ENCODE results near the gene PPM1N. TPM values are rescaled to one million over a fixed set of nuclear protein-coding genes. Genes with fewer than 3 reads are reported as not detected.

PPM1N gene
- total RNA-seq, 1 experiment from 2014 or later: 2.5 TPM

DNA sequence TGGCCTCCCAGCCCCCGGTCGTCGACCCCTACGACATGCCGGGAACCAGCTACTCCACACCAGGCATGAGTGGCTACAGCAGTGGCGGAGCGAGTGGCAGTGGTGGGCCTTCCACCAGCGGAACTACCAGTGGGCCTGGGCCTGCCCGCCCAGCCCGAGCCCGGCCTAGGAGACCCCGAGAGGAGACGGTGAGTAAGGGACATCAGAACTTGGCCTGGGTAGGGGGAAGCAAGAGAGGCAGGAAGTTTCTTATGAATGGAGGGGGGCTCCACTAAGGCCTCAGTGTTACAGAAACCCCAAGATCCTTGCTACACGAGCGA, 27.5 kb upstream of the PPM1N start:
- ChIA-PET CTCF (no interaction called here), POLR2A (ENCODE audit: unreplicated experiment) (no interaction called here)
- ATAC-seq (no peak), DNase-seq (no peak)
- Histone ChIP-seq H3K79me2 (ENCODE audit: low read length) (peaks cover 16% of the 10 kb centered on the region), H3K4me2 (ENCODE audit: low read length) (peak overlapping the region; percentile 97), H3K9me3 (ENCODE audit: low read length) (no peaks in the 10 kb centered on the region), H3K27me3 (ENCODE audit: low read length) (no peaks in the 10 kb centered on the region), H3K27ac (ENCODE audit: low read length) (peak overlapping the region; percentile 46), H3K9me2 (replicated peaks; ENCODE audit: low read length) (no peaks in the 10 kb centered on the region), H3K4me3 (ENCODE audit: low read length) (peak overlapping the region; percentile 79), H4K20me1 (ENCODE audit: low read length) (peaks cover 33% of the 10 kb centered on the region), H2AFZ (ENCODE audit: low read length) (no peak overlapping the region), H3K4me1 (ENCODE audit: insufficient read depth, low read length) (peaks cover 11% of the 10 kb centered on the region), H3K9ac (ENCODE audit: low read length) (no peak overlapping the region), H3K36me3 (ENCODE audit: low read depth, low read length) (no peaks in the 10 kb centered on the region), H3F3A (ENCODE audit: low read length, unreplicated experiment) (no peaks in the 10 kb centered on the region)
- intact Hi-C loops (cut with micrococcal nuclease): no loop called here
- TF ChIP-seq EZH2phosphoT487 (IDR thresholded peaks at IDR 0.05; ENCODE audit: borderline replicate concordance, low read length) (no peak), EZH2 (IDR thresholded peaks at IDR 0.05; ENCODE audit: low read length, unreplicated experiment) (no peak)
- TF ChIP-seq, protein P1, sequence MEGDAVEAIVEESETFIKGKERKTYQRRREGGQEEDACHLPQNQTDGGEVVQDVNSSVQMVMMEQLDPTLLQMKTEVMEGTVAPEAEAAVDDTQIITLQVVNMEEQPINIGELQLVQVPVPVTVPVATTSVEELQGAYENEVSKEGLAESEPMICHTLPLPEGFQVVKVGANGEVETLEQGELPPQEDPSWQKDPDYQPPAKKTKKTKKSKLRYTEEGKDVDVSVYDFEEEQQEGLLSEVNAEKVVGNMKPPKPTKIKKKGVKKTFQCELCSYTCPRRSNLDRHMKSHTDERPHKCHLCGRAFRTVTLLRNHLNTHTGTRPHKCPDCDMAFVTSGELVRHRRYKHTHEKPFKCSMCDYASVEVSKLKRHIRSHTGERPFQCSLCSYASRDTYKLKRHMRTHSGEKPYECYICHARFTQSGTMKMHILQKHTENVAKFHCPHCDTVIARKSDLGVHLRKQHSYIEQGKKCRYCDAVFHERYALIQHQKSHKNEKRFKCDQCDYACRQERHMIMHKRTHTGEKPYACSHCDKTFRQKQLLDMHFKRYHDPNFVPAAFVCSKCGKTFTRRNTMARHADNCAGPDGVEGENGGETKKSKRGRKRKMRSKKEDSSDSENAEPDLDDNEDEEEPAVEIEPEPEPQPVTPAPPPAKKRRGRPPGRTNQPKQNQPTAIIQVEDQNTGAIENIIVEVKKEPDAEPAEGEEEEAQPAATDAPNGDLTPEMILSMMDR (conservative IDR thresholded peaks at IDR 0.05; ENCODE audit: low read depth, low read length): no peak
- no TSS peak for BruUV-seq (replicated peaks)

DNA sequence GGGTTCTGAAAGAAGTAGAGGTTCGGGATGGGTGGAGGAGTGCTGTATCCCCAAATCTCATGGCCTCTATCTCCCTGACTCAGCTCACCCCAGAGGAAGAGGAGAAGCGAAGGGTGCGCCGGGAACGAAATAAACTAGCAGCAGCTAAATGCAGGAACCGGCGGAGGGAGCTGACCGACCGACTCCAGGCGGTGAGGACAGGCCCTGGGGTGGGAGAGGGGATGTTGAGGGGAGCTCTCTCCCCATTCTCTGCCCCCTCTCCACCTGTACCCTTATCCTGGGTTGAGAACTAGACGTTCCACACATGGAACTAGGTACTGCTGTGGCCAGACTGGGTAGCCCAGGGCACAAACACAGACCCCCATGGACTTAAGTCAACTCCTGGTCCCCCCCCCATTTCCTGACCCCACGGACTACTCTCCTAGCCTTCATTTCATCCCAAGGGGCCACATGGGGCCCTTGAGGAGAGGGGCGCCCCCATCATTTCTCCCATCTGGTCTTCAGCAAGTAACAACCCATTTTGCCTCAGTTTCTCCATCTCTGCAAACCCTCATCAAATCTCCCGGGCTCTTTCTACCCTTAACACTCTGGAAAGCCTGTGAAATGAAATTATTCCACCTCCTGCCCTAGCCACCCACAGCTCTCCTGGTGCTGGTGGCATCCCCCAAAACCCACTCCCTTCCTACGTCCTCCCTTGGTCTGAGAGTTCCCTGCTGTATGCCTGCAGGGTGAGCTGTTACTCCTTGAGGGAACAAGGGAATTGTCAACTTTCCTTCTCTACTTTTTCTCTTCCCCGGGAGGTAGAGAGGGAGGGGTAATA, 26.9 kb upstream of the PPM1N start:
- Histone ChIP-seq H4K20me1 (ENCODE audit: low read length) (peaks cover 33% of the 10 kb centered on the region), H3K9me3 (ENCODE audit: low read length) (no peaks in the 10 kb centered on the region), H3K9ac (ENCODE audit: low read length) (no peak overlapping the region), H3K4me2 (ENCODE audit: low read length) (peak overlapping the region; percentile 97), H3F3A (ENCODE audit: low read length, unreplicated experiment) (no peaks in the 10 kb centered on the region), H3K9me2 (replicated peaks; ENCODE audit: low read length) (no peaks in the 10 kb centered on the region), H3K4me3 (ENCODE audit: low read length) (peak overlapping the region; percentile 79; the same call in 1 of the 2 replicates), H3K36me3 (ENCODE audit: low read depth, low read length) (no peaks in the 10 kb centered on the region), H3K27ac (ENCODE audit: low read length) (no peak overlapping the region), H3K4me1 (ENCODE audit: insufficient read depth, low read length) (peaks cover 11% of the 10 kb centered on the region), H3K79me2 (ENCODE audit: low read length) (peaks cover 16% of the 10 kb centered on the region), H2AFZ (ENCODE audit: low read length) (no peak overlapping the region), H3K27me3 (ENCODE audit: low read length) (no peaks in the 10 kb centered on the region)
- no TSS peak for BruUV-seq (replicated peaks)
- intact Hi-C loops (cut with micrococcal nuclease): no loop called here
- ChIA-PET POLR2A (ENCODE audit: unreplicated experiment) (no interaction called here), CTCF (no interaction called here)
- DNase-seq (no peak), ATAC-seq (no peak)
- TF ChIP-seq, protein P1 (conservative IDR thresholded peaks at IDR 0.05; ENCODE audit: low read depth, low read length): no peak
- TF ChIP-seq EZH2 (IDR thresholded peaks at IDR 0.05; ENCODE audit: low read length, unreplicated experiment): no peak
- TF ChIP-seq EZH2phosphoT487 (IDR thresholded peaks at IDR 0.05; ENCODE audit: borderline replicate concordance, low read length): no peak

DNA sequence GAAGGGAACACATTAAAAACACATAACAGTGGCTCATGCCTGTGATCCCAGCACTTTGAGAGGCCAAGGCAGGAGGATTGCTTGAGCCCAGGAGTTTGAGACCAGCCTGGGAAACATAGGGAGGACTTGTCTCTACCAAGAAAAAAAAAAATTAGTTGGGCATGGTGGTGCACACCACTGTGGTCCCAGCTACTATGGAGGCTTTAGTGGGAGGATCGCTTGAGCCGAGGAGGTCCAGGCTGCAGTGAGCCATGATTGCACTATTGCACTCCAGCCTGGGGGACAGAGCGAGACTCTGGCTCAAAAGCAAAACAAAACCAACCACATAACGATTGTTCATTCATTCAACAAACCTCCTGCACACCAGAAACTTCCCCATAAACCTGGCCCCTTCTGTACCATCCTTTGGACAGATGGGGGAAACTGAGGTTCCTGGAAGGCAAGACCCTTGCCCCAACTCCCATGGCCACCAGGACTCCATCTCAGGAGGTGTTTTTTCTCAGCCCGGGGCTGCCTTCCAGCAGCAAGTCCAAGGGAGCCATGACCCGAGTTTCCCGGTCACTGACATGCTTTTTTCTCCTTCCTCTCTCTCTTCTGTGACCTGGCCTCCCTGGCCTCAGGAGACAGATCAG, 26.2 kb upstream of the PPM1N start:
- Histone ChIP-seq H3K9me2 (replicated peaks; ENCODE audit: low read length) (no peaks in the 10 kb centered on the region), H3K27me3 (ENCODE audit: low read length) (no peaks in the 10 kb centered on the region), H3K4me2 (ENCODE audit: low read length) (no peak overlapping the region), H3K79me2 (ENCODE audit: low read length) (peaks cover 16% of the 10 kb centered on the region), H3K9ac (ENCODE audit: low read length) (no peak overlapping the region), H3K27ac (ENCODE audit: low read length) (no peak overlapping the region), H3K36me3 (ENCODE audit: low read depth, low read length) (no peaks in the 10 kb centered on the region), H3K4me3 (ENCODE audit: low read length) (no peak overlapping the region), H4K20me1 (ENCODE audit: low read length) (peaks cover 33% of the 10 kb centered on the region), H3K9me3 (ENCODE audit: low read length) (no peaks in the 10 kb centered on the region), H2AFZ (ENCODE audit: low read length) (no peak overlapping the region), H3F3A (ENCODE audit: low read length, unreplicated experiment) (no peaks in the 10 kb centered on the region), H3K4me1 (ENCODE audit: insufficient read depth, low read length) (peaks cover 11% of the 10 kb centered on the region)
- POLR2A ChIA-PET (ENCODE audit: unreplicated experiment): no interaction called here
- intact Hi-C loops (cut with micrococcal nuclease): no loop called here
- CTCF ChIA-PET: no interaction called here
- BruUV-seq (replicated peaks): no TSS peak
- ATAC-seq (no peak), DNase-seq (no peak)
- TF ChIP-seq EZH2phosphoT487 (IDR thresholded peaks at IDR 0.05; ENCODE audit: borderline replicate concordance, low read length) (no peak), EZH2 (IDR thresholded peaks at IDR 0.05; ENCODE audit: low read length, unreplicated experiment) (no peak)
- TF ChIP-seq, protein P1 (conservative IDR thresholded peaks at IDR 0.05; ENCODE audit: low read depth, low read length): no peak

Measured in PC-3 (cell line).